Activated naive CD4-positive, alpha-beta T cell treated with anti-CD3 and anti-CD28 coated beads, Interleukin-2, amount 50 U/mL, for 16 hours (primary cell): ENCODE measurements around the gene CABP7.
"Not testable (repeated sequence)": the region's sequence is repeated elsewhere in the genome, so short reads cannot be mapped to it uniquely, and the experiment has no call there.

Experiments used
- DNase-seq: peaks from one replicate; pipeline ENCODE4 v3.0.0-alpha.2; 2020

Gene CABP7

GRCh38 chr22:29750559-29751538 lies 31.0 kb downstream of the CABP7 start:
- DNase-seq, result no peak

DNA sequence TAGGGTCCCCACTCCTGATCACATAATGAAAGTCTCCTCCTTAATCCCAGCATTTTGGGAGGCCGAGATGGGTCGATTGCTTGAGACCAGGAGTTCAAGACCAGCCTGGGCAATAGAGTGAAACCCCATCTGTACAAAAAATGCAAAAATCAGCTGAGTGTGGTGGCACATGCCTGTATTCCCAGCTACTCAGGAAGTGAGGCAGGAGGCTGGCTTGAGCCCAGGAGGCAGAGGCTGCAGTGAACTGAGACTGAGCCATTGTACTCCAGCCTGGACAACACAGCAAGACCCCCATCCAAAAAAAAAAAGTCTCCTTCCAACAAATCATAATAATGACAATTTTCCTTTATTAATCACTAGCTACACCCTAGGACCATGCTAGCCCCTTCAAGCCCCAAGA lies 31.9 kb downstream of the CABP7 start:
- DNase-seq, result no peak

DNA sequence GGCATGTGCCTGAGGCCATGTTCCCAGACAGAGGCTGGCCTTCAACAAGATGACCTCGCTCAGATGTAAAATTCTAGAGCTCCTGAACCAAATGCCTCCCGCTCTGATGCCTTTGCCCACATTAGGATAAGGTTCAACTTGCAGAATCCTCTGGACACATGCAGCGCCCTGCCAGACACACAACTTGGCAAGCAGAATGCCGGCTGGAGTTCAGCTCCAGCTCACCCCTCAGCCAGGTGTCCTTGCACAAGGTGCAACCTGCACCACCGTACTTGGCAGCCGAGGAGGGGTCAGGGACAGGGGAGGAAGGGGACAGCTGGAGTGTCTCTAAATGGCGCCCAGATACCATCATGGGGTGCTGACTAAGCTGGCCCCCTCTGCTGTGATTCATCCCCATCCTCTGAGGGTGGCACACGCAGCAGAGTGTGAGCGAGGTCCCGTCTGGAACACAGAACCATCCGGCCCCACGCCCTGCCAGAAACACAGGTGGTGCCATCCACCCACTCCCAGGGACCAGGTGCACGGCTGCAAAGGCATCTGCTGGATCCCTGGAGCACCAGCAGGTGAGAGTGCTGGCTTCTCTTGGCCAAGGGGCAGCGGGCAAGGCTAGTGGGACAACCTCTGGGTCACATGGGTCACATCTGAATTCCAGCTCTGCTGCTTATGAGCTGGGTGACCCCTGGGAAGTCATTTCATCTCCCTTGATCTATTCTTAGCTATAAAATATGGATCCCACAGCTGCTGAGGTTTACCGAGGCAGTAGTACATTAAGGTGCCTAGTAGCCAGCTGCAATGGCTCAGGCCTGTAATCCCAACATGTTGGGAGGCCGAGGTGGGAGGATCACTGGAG lies 34.2 kb downstream of the CABP7 start:
- no peak for DNase-seq

GRCh38 chr22:29754658-29755395 lies 35.0 kb downstream of the CABP7 start:
- not testable (repeated sequence) for DNase-seq

DNA sequence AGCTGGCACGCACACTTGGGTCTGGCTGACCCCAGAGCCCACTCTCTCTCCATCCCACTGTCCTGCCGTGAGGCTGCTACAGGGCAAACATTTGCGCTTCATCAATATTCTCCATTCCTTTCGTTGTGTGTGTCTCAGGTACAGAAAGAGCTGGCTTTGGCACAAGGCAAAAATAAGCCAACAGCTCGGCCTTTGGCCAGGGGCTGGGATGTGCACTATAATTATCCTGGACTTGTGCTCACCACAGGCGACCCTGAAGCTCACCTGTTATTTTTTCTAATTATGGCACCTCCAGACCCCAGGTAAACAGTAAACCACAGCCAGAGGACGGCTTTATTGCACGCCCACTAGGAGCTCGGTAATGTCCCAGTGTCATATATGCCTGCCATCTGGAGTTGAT lies 36.1 kb downstream of the CABP7 start:
- no peak for DNase-seq

DNA sequence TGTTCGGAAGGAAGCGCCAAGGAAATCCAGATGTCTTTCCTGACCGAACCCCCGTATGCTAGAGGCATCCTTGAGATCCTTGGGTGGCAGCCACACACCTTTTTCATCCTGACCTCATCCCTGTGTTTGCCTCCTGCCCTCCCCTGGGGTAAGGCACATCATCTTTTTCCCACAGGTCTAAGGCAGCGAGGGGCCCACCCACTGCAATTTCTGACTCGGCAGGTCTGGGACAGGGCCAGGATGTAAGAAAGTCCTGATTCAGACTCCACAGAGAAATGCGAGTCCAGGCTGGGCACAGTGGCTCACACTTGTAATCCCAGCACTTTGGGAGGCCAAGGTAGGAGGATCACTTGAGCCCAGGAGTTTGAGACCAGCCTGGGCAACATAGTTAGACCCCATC lies 36.5 kb downstream of the CABP7 start:
- no peak for DNase-seq

- DNase-seq, result no peak
Measured at GRCh38 chr22:29757096-29757495, 37.3 kb downstream of the CABP7 start.

- no peak for DNase-seq
Measured at GRCh38 chr22:29758068-29758622, 38.3 kb downstream of the CABP7 start.

- no peak for DNase-seq
Measured at GRCh38 chr22:29758959-29759358, 39.2 kb downstream of the CABP7 start.

- no peak for DNase-seq
Measured at GRCh38 chr22:29762263-29762662, 42.5 kb downstream of the CABP7 start.

DNA sequence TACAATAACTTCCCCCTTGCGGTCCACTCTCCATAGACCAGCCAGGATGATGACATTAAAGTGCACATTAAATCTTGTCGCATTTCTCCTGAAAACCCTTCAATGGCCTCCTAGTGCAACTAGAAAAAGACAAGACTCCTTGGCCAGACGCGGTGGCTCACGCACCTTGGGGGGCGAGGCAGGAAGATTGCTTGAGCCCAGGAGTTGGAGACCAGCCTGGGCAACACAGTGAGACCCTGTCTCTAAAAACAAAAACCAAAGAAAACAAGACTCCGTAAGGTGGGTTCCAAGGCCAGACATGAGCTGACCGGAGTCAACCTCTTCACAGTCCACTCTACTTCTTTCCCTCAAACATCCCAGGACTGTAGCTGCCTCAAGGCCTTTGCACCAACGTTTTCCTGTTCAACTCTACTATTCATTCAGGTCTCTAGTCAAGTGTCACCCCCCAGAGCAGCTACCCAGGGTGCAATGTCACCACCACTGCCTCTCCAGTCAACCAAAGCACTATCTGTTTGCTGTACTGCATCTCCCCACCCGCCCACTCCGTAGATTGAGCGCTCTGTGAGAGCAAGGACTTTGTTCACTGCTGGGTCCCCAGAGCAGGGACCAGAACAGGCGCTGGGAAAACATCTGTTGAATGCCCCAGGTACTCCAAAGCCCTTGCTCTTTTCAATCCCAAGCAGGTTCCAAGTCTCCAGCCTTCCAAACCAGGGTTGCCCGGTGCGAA lies 46.3 kb downstream of the CABP7 start:
- DNase-seq, result peak; percentile 34

DNA sequence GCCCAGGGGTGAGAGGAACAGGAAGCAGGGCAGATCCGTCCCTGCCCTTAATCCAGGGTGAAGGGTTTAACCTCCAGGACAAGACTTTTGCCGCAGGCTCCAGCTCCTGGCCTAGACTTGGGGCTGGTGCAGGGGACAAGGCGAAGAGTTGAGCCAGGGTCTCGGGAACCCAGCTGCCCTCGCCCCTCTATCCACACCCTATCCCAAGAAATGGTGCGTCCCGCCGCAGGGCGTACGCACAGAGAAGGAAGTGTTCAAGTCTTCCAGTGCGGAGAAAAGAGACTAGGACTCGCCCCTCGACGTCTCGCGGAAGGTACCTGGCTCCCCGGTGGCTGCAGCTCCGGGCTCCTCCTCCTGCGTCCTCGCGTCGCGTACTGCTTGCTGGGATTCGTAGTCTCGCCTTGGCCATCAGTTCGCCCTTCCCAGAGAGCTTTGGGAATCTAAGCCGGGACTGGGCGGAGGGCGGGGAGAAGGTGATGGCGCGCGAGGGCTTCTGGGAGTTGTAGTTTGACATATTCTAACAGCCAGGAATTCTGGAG lies 46.9 kb downstream of the CABP7 start, which contains the start of gene ZMAT5:
ZMAT5 (minus strand) TSS at position 376 of the 539 bp plus-strand sequence. CDS start 18,463 bp downstream, outside the sequence.
- peak; percentile 92 for DNase-seq

GRCh38 chr22:29767171-29768051 lies 47.6 kb downstream of the CABP7 start, which contains the start of gene UQCR10:
Gene UQCR10 (plus strand): TSS chr22:29767369. CDS start chr22:29767399, 30 bp downstream.
- DNase-seq, result peak; percentile 95

DNA sequence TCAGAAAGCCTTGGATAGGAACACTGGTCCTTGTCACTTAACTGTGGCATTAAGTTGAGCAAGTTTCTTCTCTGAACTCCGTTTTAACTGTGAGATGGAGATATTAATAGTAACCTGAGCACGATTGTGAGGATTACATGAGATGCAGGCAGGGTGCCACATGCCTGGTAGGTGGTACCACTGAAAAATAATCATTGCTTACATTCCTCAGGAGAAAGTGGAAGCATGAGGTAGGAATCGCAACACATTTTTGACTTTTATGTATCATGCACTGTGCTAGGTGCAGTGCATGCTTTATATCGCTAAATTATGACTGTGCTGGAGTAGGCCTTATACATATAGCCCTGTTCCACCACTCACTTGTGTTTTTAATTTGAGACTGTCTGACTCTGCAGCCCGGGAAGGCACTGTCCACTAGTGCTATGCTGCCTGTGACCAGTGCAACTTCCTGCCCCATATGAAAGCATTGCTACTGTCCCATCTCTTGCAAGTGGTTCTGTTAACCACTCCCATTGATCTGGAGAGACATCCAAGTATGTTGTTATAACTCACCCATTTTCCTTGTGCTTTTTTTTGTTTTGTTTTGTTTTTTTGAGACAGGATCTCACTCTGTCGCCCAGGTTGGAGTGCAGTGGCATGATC lies 48.4 kb downstream of the CABP7 start:
- no peak for DNase-seq

DNA sequence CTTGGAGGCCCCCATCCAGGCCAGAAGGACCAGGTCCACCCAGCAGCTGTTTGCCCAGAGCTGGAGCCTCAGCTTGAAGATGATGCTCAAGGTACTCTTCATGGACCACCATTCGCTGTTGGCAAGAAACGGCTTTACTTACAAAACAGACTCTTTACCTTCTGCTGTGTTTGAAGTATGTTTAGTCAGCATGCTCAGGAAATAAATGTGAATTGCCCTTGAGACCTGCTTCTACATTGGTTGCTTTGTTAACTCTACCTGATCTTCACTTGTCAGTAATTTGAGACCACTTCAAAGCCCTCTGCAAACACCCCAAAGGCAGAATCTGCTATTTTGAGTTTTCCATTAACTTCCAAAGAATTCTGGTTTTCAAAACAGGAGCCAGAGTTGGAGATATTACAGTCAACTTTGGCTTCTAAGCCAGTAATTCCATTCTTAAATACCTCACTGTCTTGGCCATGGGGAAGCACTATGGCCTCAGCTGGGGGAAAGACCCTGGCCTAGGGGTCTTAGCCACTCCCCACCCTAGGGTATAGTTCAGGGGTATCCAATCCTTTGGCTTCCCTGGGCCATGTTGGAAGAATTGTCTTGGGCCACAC lies 50.0 kb downstream of the CABP7 start:
- DNase-seq, result no peak

DNA sequence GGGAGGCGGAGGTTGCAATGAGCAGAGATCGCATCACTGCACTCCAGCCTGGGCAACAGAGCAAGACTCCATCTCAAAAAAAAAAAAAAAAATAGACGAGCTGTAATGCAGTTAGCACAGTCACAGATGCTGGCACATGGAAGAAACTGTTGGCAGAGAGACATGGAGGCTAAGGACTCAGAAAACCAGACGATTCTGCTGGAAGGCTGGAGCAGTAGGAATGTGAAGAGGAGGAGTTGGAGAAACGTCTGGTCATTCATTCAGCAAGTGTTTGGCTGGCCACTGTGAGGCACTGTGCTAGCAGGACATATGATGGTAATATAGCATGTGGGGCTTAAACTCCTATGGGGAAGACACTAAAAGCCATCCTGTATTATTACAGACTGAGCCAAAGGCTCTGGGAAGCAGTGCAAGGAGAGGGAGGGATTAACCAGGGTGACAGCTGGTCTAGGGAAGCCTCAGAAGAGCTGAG lies 52.4 kb downstream of the CABP7 start:
- DNase-seq, result no peak

DNA sequence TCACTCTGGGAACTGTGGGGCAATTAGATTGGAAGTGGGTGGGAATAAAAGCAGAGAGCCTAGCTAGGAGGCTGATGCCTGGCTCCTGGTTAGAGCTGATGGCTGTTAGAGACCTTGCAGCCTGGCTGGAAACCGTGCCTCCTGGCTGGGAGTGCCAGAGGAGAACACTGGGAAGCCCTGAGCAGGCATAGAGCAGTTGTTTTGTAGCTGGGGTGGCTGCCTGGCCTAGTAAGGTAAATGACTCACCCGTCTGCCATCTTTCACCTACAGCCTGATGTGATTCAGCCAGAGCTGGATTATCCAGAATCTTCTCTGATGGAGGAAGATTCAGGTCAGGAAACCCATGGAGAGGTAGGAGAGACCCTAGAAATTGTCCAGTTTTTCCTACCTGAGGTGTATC lies 53.4 kb downstream of the CABP7 start:
- no peak for DNase-seq

DNA sequence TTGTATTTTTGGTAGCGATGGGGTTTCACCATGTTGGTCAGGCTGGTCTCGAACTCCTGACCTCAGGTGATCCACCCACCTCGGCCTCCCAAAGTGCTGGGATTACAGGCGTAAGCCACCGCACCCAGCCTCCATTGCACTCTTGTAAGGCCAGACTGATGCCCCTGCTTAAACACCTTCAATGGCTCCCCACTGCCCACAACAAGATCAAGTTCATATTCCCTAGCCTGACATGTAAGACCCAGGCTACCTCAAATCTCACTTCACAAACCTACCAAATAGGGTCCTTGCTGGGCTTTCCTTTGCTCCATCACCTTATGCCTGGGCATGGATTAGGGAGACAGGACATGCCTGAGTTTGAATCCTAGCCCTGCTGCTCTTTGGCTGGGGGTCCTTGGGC lies 60.4 kb downstream of the CABP7 start:
- no peak for DNase-seq
